Right cardiac atrium (tissue), 5 donors: ENCODE results near the gene CFAP46. TPM values are rescaled to one million over a fixed set of nuclear protein-coding genes. Genes with fewer than 3 reads are reported as not detected.
"Not testable (repeated sequence)": the region's sequence is repeated elsewhere in the genome, so short reads cannot be mapped to it uniquely, and the experiment has no call there.

ENCODE experiments used
- ATAC-seq, 2 donors: fragments of 200-7000 bp; cut with Tn5 transposase; one replicate each; pipeline versions ENCODE4 v1.8.0 to v1.9.1; 2020; ENCODE audit warnings: moderate library complexity in 2 of 2, mild to moderate bottlenecking in 1 of 2
- DNase-seq, 3 donors: peaks; one replicate each; pipeline ENCODE4 v3.0.0-alpha.2; 2020
- H3K27ac ChIP-seq: one replicate; pipeline ENCODE4 v1.5.1; 2013; ENCODE audit warnings: mild to moderate bottlenecking, low read length, control low read depth, moderate library complexity
- H3K27me3 ChIP-seq: one replicate; pipeline ENCODE4 v1.6.1; 2013; ENCODE audit not compliant: control insufficient read depth, insufficient read depth
- H3K4me1 ChIP-seq: one replicate; pipeline ENCODE4 v1.6.1; 2013; ENCODE audit warnings: low read length; ENCODE audit not compliant: control insufficient read depth, insufficient read depth
- H3K4me3 ChIP-seq: one replicate; pipeline ENCODE4 v1.5.1; 2013; ENCODE audit warnings: low read length, control low read depth
- H3K9me3 ChIP-seq: one replicate; pipeline ENCODE4 v1.6.1; 2013; ENCODE audit warnings: low read length; ENCODE audit not compliant: control insufficient read depth
- WGBS: extraction: QIAGEN DNeasy Blood & Tissue Kit; methylation state at CpG from one replicate; pipeline ENCODE4 v1.1.7; 2013; 5-methylcytosine and 5-hydroxymethylcytosine counted together
- intact Hi-C, 4 donors: fragments of 100-400 bp; cut with DNase I; formaldehyde crosslinking; loops; one replicate each; pipeline versions ENCODE4 v1.11.0 to v1.14.0; 2022 to 2023
- polyA plus RNA-seq: library from polyadenylated mRNA; stranded (reverse); fragments of 200-250 nt; gene quantifications from one replicate; pipeline ENCODE4 v1.2.3, GENCODE V29; 2013
- total RNA-seq, 4 donors: library from RNA; stranded (reverse); fragmentation: NEBNext Ultra II Directional; extraction: Animal tissue kit (Norgen Biotek cat#: 25700); gene quantifications; one replicate each; pipeline ENCODE4 v1.2.1, GENCODE V29; 2021
- donor health status: healthy with polysubstance abuse.
- donor health status: DM: no; HTN: yes; CAD: no.
- donor health status: DM: no; HTN: no; CAD: no.
- donor health status: DM: no; HTN: yes; CAD: no; lungs with severe emphysema.
- donor health status: DM: yes; HTN: yes; CAD: no.

The CFAP46 gene
- total and polyA plus RNA-seq, 5 donors: 1.00 to 1.8 (median 1.6) TPM

DNA sequence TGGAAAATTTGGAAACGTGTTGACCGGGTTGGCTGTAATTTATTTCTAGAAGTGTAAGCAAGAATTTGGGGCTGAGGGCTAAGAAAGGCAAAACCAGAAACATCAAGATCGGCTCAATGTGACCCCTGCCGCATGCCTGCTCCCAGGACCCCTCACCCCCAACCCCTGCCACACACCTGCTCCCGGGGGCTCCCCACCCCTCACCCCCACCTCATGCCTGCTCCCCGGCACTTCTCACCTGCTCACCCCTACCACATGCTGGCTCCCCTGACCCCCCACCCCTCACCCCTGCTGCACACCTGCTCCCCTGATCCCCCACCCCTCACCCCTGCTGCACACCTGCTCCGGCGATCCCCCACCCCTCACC lies 19.0 kb upstream of the CFAP46 start:
- no peaks in the 10 kb centered on the region for H3K9me3 ChIP-seq
- H3K27ac ChIP-seq: no peak overlapping the region
- WGBS: 69% methylated on average over 8 of the region's 8 CpGs
- H3K27me3 ChIP-seq: no peaks in the 10 kb centered on the region
- no peak for DNase-seq
- ATAC-seq: no peak
- no peak overlapping the region for H3K4me3 ChIP-seq
- intact Hi-C loops: no loop called here
- H3K4me1 ChIP-seq: no peaks in the 10 kb centered on the region

DNA sequence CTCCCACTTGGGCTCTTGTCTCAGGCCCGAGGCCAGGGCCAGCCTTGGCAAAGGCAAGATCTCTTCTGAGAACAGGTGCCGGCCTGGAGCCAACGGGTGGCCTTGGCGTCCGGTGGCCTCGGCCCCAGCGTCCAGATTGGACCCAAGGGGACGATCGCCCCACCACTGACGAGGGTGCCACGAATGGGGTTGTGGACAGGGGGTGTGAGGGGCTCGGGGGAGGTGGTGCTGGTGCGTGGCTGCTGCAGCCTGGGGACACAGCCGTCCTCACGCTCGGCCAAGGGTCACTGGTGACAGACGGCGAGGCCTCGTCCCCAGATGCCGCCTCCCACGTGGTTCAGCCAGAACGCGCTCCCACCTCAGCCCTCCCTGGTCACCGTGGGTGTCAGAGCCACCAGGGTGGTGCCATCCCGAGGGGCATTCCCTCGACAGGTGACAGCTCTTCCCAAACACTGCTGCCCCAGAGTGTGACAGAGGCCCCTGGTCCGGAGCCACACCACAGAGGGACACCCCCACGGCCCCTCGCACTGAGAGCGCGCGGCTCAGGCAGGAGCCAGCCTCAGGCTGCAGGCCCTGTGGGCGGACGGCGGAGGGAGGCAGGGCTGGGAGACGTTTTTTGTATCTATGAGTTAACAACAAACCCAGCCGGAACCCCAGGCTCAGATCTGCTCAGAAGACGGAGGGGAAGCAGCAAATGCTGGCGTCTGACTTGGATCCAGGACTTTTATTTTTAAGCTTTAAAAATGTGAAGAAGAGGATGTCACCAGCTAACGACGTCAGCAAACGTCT lies 18.5 kb upstream of the CFAP46 start:
- intact Hi-C loops: no loop called here
- no peak overlapping the region for H3K27ac ChIP-seq
- peak in 1 of 3 donors; percentile 49 for DNase-seq

DNA sequence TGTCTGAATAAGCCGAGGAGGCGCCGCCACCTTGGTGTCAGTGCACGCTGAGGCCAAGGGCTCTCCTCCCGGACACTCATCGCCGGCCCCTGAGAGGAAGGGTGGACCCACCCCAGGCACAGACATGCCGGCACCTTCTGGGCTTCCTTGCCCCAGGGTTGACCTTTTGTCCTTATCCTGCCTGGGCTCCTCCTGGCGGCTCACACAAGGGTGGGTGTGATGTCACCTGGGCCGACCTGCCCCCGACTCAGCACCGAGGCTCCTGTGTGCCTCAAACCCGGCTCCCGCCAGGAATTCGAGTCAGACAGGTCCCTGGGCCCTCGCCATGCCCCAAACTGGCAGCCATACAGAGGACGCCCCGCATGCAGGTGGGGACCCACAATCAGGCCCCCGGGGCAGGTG lies 17.7 kb upstream of the CFAP46 start:
- no peaks in the 10 kb centered on the region for H3K27me3 ChIP-seq
- intact Hi-C loops: no loop called here
- no peak overlapping the region for H3K4me3 ChIP-seq
- H3K27ac ChIP-seq: no peak overlapping the region
- no peaks in the 10 kb centered on the region for H3K4me1 ChIP-seq
- no peaks in the 10 kb centered on the region for H3K9me3 ChIP-seq
- 61% methylated on average over 19 of the region's 19 CpGs for WGBS
- peak in 2 of 3 donors; percentile 58 to 77 for DNase-seq
- peak in 1 of 2 donors; percentile 86 for ATAC-seq

More for the DNA sequence above, 18.5 kb upstream of the CFAP46 start:
- WGBS: 79% methylated on average over 42 of the region's 42 CpGs
- Histone ChIP-seq H3K4me3 (no peak overlapping the region), H3K27me3 (no peaks in the 10 kb centered on the region), H3K4me1 (no peaks in the 10 kb centered on the region), H3K9me3 (no peaks in the 10 kb centered on the region)
- no peak for ATAC-seq

DNA sequence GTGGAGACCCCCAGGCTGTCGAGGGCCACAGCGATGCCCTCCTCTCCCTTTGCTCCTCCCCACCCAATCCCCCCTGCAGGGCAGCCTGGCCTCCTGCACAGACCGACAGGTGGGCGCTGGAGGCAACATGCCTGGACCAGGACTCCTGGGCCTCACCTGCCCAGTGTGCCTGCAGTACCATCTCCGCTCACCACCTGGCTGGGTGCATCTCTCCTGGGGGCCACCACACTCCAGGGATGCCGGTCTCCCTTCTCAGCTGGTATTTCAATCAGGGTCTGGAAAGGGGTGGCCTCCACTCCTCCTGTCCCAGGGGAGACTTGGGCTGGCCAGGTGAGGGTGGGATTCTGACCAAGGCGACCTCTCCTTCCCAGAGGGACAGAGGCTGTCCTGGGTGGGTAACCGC lies 17.2 kb upstream of the CFAP46 start:
- no peaks in the 10 kb centered on the region for H3K9me3 ChIP-seq
- DNase-seq: no peak
- no peaks in the 10 kb centered on the region for H3K27me3 ChIP-seq
- H3K4me3 ChIP-seq: no peak overlapping the region
- intact Hi-C loops: no loop called here
- no peak for ATAC-seq
- WGBS: 92% methylated on average over 8 of the region's 8 CpGs
- no peak overlapping the region for H3K27ac ChIP-seq
- H3K4me1 ChIP-seq: no peaks in the 10 kb centered on the region

DNA sequence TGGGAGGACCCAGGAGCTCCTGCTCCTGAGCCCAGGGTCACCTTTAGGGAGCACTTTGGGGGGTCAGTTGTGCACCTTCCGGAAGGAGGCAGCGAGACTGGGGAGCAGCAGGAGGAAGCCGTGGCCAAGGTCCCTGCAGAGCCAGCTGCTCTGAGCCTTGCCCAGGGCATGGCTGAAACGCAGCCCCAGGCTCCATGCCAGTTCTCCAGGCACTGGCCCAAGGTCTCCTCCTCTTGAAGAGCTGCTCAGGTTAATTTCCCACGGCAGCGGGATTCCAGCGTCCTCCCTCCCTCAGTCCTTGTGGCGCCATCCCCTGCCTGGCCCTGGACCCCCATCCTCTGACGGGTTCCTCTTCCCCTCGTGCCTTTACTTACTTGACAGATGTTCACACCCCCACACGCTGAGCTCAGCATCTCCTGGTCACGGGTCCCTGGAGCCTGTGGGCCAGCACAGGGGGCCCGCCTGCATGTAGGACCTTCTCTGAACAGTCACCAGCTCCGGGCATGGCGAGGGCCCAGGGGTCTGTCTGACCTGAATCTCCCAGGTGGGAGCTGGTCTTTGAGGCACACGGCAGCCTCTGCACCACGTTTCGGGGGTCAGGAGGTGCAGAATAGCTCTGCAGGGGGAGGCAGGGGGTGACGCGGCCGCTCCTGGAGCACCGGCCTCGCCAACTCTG lies 16.7 kb upstream of the CFAP46 start:
- Histone ChIP-seq H3K4me1 (no peaks in the 10 kb centered on the region), H3K9me3 (no peaks in the 10 kb centered on the region), H3K4me3 (no peak overlapping the region), H3K27me3 (no peaks in the 10 kb centered on the region), H3K27ac (no peak overlapping the region)
- ATAC-seq (no peak), DNase-seq (no peak)
- 70% methylated on average over 23 of the region's 23 CpGs for WGBS
- intact Hi-C loops: no loop called here

DNA sequence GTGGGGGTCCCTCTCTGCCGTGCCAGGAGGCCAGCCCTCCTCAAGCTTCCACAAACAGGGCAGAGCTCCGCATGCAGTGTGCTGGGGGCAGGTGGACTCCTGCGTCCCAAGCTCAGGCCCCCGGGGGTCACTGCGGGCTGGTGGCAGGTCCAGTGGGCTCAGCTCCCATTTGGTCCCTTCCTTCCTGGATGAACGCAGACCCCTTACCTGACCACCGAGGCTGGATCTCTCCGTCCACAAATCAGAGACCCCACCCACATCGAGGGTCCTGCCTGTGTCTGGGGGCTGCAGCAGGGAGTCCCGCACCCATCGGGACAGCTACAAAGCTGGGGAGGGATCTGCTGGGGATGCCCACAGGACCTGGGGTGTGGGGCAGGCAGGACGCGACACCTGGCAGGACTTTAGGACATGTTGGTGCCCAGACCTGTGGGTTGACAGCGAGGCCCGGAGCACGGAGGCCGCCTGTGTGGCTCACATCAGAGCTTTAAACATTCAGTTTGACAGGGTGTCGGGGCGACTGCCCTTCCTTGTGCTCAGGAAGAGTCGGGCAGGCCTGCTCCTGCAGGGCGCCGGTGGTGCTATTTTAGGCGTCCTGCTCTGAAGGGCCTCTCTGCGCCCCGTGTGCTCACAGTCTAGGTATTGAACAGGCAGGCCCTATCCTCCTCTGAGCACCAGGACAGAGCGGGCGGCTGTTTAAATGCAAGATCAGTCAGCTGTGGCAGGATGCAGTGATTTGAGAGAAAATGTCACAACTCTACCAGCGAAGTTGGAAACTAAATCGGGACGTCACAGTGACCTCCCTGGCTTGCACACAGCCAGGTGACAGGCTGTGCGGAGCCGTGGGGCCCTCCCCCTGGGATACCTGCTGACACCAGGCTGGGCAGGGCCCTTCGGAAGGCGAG lies 15.9 kb upstream of the CFAP46 start:
- ATAC-seq: no peak
- DNase-seq: no peak
- H3K27me3 ChIP-seq: no peaks in the 10 kb centered on the region
- no peak overlapping the region for H3K4me3 ChIP-seq
- 75% methylated on average over 34 of the region's 34 CpGs for WGBS
- no peaks in the 10 kb centered on the region for H3K9me3 ChIP-seq
- no peak overlapping the region for H3K27ac ChIP-seq
- H3K4me1 ChIP-seq: no peaks in the 10 kb centered on the region
- intact Hi-C loops: no loop called here

DNA sequence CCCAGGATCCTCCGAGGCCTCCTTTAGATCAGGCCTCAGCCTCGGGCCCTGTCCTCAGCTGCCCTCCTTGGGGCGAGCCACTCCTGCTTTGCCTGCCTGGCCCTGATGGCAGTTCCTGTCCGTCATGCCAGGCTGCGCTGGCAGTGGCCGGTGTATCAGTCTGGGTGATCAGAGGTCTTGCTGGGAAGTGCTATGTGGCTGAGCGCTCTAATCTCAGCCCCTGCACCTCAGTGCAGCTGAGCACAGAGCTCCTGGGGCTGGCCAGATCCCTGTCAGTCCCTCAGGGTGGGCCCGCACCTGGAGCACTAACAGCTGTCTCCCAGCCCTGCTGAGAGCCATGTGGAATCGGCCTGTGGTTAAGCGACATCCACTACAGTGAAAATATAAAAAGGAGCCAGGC lies 14.8 kb upstream of the CFAP46 start:
- Histone ChIP-seq H3K27me3 (no peaks in the 10 kb centered on the region), H3K4me1 (no peaks in the 10 kb centered on the region), H3K9me3 (no peaks in the 10 kb centered on the region), H3K4me3 (no peak overlapping the region), H3K27ac (no peak overlapping the region)
- intact Hi-C loops: no loop called here
- no peak for ATAC-seq
- 89% methylated on average over 10 of the region's 10 CpGs for WGBS
- no peak for DNase-seq

DNA sequence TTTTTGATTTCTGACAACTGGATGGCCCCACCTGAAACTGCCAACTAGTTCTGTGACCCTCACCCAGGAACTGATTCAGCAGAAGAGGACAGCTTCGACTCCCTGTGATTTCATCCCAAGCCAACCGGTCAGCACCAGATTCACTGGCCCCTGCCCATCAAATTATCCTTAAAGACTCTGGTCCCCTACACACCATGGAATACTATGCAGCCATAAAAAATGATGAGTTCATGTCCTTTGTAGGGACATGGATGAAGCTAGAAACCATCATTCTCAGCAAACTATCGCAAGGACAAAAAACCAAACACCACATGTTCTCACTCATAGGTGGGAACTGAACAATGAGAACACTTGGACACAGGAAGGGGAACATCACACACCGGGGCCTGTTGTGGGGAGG lies 13.9 kb upstream of the CFAP46 start:
- WGBS: 90% methylated on average over 3 of the region's 4 CpGs
- H3K27ac ChIP-seq, ATAC-seq, DNase-seq, H3K27me3 ChIP-seq, H3K4me3 ChIP-seq, intact Hi-C loops, H3K9me3 ChIP-seq, H3K4me1 ChIP-seq: not testable (repeated sequence)

DNA sequence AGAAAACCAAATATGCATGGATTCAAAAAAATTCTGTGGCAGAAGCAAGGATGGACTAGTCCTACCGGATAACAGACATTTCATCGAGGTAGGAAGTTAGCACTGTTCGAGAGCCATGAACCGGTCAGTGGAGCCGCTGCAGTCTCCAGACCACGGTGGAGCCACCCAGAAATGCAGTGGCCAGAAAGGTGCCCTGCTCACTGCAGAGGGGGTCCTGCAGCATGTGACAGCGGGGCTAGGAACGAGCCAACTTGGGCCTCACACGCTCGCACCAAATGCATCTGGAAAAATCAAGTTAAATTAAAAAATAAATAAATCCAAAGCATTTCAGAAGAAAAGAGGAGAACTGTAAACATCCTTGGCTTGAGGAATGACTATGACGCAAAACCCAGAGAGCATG lies 13.1 kb upstream of the CFAP46 start:
- WGBS: 87% methylated on average over 11 of the region's 11 CpGs
- intact Hi-C loops: no loop called here
- ATAC-seq: no peak

DNA sequence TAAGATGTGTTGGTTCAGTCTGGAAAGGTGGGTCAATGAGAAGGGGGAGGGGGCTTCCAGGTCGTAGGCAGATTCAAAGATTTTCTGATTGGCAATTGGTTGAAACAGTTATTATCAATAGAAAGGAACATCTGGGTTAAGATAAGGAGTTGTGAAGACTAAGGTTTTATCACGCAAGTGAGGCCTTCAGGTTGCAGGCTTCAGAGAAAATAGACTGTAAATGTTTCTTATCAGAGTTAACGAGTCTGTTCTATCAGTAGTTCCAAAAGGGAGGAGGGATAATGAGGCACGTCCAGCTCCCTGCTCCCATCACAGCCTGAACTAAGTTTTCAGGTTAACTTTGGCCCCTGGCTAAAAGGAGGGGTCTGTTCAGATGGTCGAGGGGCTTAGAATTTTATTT lies 11.1 kb upstream of the CFAP46 start:
- DNase-seq (no peak), ATAC-seq (no peak)
- Histone ChIP-seq H3K27ac (no peak overlapping the region), H3K4me1 (no peaks in the 10 kb centered on the region), H3K27me3 (no peaks in the 10 kb centered on the region), H3K4me3 (no peak overlapping the region), H3K9me3 (no peaks in the 10 kb centered on the region)
- intact Hi-C loops: no loop called here
- 24% methylated on average over 5 of the region's 5 CpGs for WGBS

More for the DNA sequence above, 13.1 kb upstream of the CFAP46 start:
- H3K4me3 ChIP-seq: no peak overlapping the region
- no peaks in the 10 kb centered on the region for H3K27me3 ChIP-seq
- DNase-seq: no peak
- no peak overlapping the region for H3K27ac ChIP-seq
- H3K9me3 ChIP-seq: no peaks in the 10 kb centered on the region
- no peaks in the 10 kb centered on the region for H3K4me1 ChIP-seq

DNA sequence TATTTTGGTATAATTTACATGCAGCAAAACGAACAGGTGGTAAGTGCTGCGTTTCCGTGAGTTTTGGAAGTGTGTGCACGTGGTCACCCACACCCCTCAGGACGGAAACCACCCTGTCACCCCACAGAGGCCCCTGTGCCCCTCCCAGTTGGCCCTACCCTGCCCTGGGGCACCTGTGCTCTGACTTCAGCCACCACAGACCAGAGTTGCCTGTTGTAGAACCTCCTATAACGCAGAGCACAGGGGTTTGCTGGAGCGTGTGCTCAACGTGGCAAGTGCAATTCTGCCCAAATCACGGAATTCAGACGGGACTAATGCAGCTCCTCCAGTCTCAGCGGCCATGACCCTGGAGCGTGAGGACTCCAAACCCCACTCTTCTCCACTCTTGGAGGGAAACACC lies 9.6 kb upstream of the CFAP46 start:
- intact Hi-C loops: no loop called here
- Histone ChIP-seq H3K4me3 (no peak overlapping the region), H3K27ac (no peak overlapping the region), H3K4me1 (no peaks in the 10 kb centered on the region), H3K9me3 (no peaks in the 10 kb centered on the region), H3K27me3 (no peaks in the 10 kb centered on the region)
- DNase-seq: no peak
- no peak for ATAC-seq
- WGBS: 77% methylated on average over 12 of the region's 12 CpGs
